NT2/D1 (cell line): ENCODE measurements around the gene TEX22.

Experiments
- SUZ12 ChIP-seq: IDR thresholded peaks from 2 replicates; pipeline ENCODE4 v1.6.1; 2011; ENCODE audit not compliant: insufficient read length, insufficient read depth; ENCODE audit errors: extremely low read depth
- YY1 ChIP-seq: IDR thresholded peaks from 2 replicates; pipeline ENCODE4 v1.6.1; 2011; ENCODE audit not compliant: insufficient read length, insufficient read depth
- ZNF274 ChIP-seq: IDR thresholded peaks from 2 replicates; pipeline ENCODE4 v1.6.1; 2011; ENCODE audit warnings: mild to moderate bottlenecking, low read depth, low read length

GRCh38 chr14:105447651-105448640 lies 49.6 kb downstream of the TEX22 start:
- TF ChIP-seq YY1: no peak
- TF ChIP-seq ZNF274: no peak
- no peak for TF ChIP-seq SUZ12
